DOHH2 (cell line): Measurements from ENCODE around the gene COL4A1.

Experiments used
- H3F3A ChIP-seq: fragments of 200-600 bp; sonication (generic), shearing (Covaris generic); 2 replicates; pipeline ENCODE4 v1.6.0; 2016; ENCODE audit warnings: antibody characterized with exemption, mild to moderate bottlenecking; ENCODE audit not compliant: control insufficient read depth, insufficient read depth
- H3K27ac ChIP-seq: fragments of 200-600 bp; sonication (generic); 2 replicates; pipeline ENCODE4 v1.5.1; 2014; ENCODE audit warnings: low read depth, mild to moderate bottlenecking, low read length, moderate library complexity
- H3K27me3 ChIP-seq: fragments of 200-600 bp; sonication (generic); 2 replicates; pipeline ENCODE4 v1.6.1; 2014; ENCODE audit warnings: mild to moderate bottlenecking, low read length, mixed read lengths; ENCODE audit not compliant: control insufficient read depth
- H3K36me3 ChIP-seq: fragments of 200-600 bp; sonication (generic); 2 replicates; pipeline ENCODE4 v1.6.1; 2014; ENCODE audit warnings: mild to moderate bottlenecking, low read length, moderate library complexity, mixed read lengths; ENCODE audit not compliant: control insufficient read depth
- H3K4me1 ChIP-seq: fragments of 200-600 bp; sonication (generic); 2 replicates; pipeline ENCODE4 v1.6.1; 2014; ENCODE audit warnings: mild to moderate bottlenecking, low read length, mixed read lengths; ENCODE audit not compliant: control insufficient read depth
- H3K4me2 ChIP-seq: fragments of 200-600 bp; sonication (generic); 2 replicates; pipeline ENCODE4 v1.6.0; 2014; ENCODE audit warnings: mild to moderate bottlenecking, low read length, moderate library complexity
- H3K4me3 ChIP-seq: fragments of 200-600 bp; sonication (generic); 2 replicates; pipeline ENCODE4 v1.5.1; 2014; ENCODE audit warnings: mild to moderate bottlenecking, low read length, mixed read lengths
- H3K79me2 ChIP-seq: fragments of 200-600 bp; sonication (generic); 2 replicates; pipeline ENCODE4 v1.6.1; 2014; ENCODE audit warnings: mild to moderate bottlenecking, low read length, mixed read lengths; ENCODE audit not compliant: control insufficient read depth
- H3K9me2 ChIP-seq: fragments of 200-600 bp; sonication (generic); replicated peaks from 2 replicates; pipeline ENCODE4 v1.6.1; 2014; ENCODE audit warnings: mild to moderate bottlenecking, low read length, mixed read lengths; ENCODE audit not compliant: control insufficient read depth
- H3K9me3 ChIP-seq: fragments of 200-600 bp; sonication (generic); 2 replicates; pipeline ENCODE4 v1.6.1; 2014; ENCODE audit warnings: antibody characterized with exemption, low read length, mixed read lengths; ENCODE audit not compliant: control insufficient read depth, insufficient read depth
- H4K20me1 ChIP-seq: fragments of 200-600 bp; sonication (generic); 2 replicates; pipeline ENCODE4 v1.6.0; 2014; ENCODE audit warnings: low read depth, mild to moderate bottlenecking, antibody characterized with exemption, low read length, moderate library complexity; ENCODE audit not compliant: control insufficient read depth, insufficient read depth
- EZH2phosphoT487 ChIP-seq: fragments of 200-600 bp; sonication (generic); IDR thresholded peaks from 2 replicates; pipeline ENCODE4 v1.6.1; 2017; ENCODE audit warnings: borderline replicate concordance, mild to moderate bottlenecking, antibody characterized with exemption, low read length, moderate library complexity, mixed read lengths
- TF ChIP-seq, protein P1 (sequence below): fragments of 200-600 bp; sonication (generic); IDR thresholded peaks from one replicate; pipeline ENCODE4 v1.5.1; 2014; ENCODE audit warnings: antibody characterized with exemption, mild to moderate bottlenecking, low read depth, low read length; ENCODE audit not compliant: poor library complexity, severe bottlenecking

Gene COL4A1

DNA sequence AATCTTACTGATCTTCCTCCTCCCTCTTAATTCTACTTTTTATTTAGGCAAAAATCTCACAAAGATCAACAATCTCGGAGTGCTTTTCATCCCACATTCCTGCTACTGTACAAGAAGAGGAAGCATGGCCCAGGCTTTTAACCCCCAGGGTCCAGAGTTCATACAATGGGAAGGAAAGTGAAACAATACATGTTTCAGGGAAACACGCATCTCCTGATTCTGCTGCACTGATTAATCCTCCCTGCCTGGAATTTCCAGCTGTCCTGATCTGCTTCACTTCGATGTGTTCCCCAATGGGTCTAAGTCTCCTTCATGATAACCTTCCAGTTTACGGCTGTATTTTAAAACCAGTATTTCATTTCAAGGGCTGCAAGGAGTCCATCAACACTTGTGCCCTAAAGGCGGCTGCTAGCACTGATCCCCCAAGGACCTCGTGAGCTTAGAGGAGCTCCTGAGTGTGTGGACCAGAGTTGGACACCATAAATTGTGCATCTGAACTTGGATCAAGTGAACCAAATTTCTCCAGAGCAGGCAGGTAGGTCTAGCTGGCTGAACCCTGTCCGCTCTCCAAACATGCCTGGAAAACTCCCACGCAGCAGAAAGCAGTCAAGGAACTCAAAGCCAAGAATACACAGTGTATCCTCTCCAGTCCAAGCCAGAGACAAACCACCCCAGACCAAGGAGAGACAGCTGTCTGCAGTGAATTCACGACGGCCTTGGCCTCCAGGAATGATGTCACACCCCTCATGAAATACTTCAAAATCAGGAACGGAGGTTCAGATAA, 44.3 kb downstream of the COL4A1 start:
- Histone ChIP-seq H3K4me3 (no peak overlapping the region), H3K9me2 (no peaks in the 10 kb centered on the region), H3K27ac (no peak overlapping the region), H3K36me3 (no peaks in the 10 kb centered on the region), H3K9me3 (no peaks in the 10 kb centered on the region), H3K4me1 (no peaks in the 10 kb centered on the region), H3K27me3 (no peaks in the 10 kb centered on the region; the same call in 1 of the 2 replicates), H3K79me2 (no peaks in the 10 kb centered on the region), H3K4me2 (no peak overlapping the region), H4K20me1 (no peaks in the 10 kb centered on the region), H3F3A (no peaks in the 10 kb centered on the region)
- TF ChIP-seq EZH2phosphoT487: no peak
- TF ChIP-seq, protein P1, sequence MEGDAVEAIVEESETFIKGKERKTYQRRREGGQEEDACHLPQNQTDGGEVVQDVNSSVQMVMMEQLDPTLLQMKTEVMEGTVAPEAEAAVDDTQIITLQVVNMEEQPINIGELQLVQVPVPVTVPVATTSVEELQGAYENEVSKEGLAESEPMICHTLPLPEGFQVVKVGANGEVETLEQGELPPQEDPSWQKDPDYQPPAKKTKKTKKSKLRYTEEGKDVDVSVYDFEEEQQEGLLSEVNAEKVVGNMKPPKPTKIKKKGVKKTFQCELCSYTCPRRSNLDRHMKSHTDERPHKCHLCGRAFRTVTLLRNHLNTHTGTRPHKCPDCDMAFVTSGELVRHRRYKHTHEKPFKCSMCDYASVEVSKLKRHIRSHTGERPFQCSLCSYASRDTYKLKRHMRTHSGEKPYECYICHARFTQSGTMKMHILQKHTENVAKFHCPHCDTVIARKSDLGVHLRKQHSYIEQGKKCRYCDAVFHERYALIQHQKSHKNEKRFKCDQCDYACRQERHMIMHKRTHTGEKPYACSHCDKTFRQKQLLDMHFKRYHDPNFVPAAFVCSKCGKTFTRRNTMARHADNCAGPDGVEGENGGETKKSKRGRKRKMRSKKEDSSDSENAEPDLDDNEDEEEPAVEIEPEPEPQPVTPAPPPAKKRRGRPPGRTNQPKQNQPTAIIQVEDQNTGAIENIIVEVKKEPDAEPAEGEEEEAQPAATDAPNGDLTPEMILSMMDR: no peak

DNA sequence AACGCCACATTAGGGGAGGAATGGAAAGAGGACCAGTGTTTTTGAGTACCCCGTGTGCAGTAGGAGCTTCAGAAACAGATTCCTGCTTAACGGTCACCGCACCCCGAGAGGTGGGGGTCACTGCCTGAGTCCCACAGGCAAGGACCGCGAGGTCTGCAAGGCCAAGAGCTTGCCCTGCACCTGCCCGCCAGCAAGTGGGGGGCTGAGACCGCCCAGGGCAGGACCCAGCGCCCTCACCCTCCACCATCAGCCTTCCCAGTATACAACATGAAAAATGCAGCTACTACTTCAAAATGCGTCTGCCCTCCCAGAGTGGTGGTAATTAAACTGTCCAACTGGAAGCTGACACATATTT, 44.9 kb downstream of the COL4A1 start:
- no peaks in the 10 kb centered on the region for H3K36me3 ChIP-seq
- no peak overlapping the region for H3K4me2 ChIP-seq
- TF ChIP-seq EZH2phosphoT487: no peak
- TF ChIP-seq, protein P1: no peak
- no peak overlapping the region for H3K4me3 ChIP-seq
- H3K79me2 ChIP-seq: no peaks in the 10 kb centered on the region
- no peaks in the 10 kb centered on the region; the same call in 1 of the 2 replicates for H3K27me3 ChIP-seq
- H3K27ac ChIP-seq: no peak overlapping the region
- H3F3A ChIP-seq: no peaks in the 10 kb centered on the region
- no peaks in the 10 kb centered on the region for H4K20me1 ChIP-seq
- H3K4me1 ChIP-seq: no peaks in the 10 kb centered on the region
- no peaks in the 10 kb centered on the region for H3K9me2 ChIP-seq
- H3K9me3 ChIP-seq: no peaks in the 10 kb centered on the region

DNA sequence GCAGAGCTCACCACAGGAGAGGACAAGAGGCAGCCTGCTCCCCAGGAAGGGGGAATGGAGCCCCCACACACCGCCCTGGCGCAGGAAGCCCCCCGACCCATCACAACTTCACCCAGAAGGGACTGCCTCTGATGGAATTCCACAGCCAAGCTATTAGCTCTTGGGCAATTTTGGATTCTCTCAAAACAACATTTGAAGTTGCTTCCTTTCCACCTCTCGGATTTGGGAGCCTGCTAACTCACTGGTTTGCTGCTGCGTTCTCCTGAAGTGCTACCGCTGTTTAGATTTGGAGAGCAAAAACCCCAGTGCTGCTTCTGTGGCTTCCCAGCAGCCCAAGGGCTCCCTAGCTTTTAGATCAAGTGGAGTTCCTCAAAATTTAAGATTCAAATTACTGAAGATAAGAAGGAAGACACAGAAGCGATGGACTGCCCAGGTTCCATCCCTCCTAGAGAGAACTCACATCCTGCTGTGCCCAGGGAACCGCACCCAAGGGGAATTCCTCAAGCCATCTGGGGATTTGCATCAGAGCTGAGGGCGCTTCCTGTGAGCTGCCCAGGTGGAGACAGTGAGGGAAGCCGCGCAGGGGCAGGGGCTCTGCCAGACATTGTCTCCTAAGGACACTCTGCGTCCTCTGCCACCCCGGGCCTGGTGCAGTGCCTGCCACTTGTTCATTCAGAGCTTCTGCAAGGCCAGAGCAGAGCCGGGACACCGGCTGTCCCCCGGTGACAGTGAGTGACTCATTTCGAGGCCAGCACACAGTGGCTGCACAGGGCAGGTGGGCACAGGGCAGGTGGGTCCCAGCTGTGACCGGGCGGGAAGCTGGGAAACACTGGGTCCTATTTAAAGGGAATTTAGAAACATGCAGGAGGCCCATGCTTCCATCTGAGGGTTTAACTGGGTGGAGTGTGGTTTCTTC, 45.5 kb downstream of the COL4A1 start:
- H3K9me2 ChIP-seq: no peaks in the 10 kb centered on the region
- TF ChIP-seq, protein P1: no peak
- TF ChIP-seq EZH2phosphoT487: no peak
- H3K4me2 ChIP-seq: no peak overlapping the region
- H3F3A ChIP-seq: no peaks in the 10 kb centered on the region
- H4K20me1 ChIP-seq: no peaks in the 10 kb centered on the region
- H3K27ac ChIP-seq: no peak overlapping the region
- H3K4me3 ChIP-seq: no peak overlapping the region
- no peaks in the 10 kb centered on the region for H3K36me3 ChIP-seq
- peaks cover under 1% of the 10 kb centered on the region; the same call in 1 of the 2 replicates for H3K9me3 ChIP-seq
- no peaks in the 10 kb centered on the region for H3K79me2 ChIP-seq
- no peaks in the 10 kb centered on the region for H3K4me1 ChIP-seq
- H3K27me3 ChIP-seq: no peaks in the 10 kb centered on the region; the same call in 1 of the 2 replicates
